Activated naive CD4-positive, alpha-beta T cell treated with anti-CD3 and anti-CD28 coated beads, Interleukin-2, amount 50 U/mL, for 16 hours (primary cell): ENCODE measurements around the gene CXCR5.

Source experiments
- DNase-seq: peaks from one replicate; pipeline ENCODE4 v3.0.0-alpha.2; 2020

CXCR5 gene

DNA sequence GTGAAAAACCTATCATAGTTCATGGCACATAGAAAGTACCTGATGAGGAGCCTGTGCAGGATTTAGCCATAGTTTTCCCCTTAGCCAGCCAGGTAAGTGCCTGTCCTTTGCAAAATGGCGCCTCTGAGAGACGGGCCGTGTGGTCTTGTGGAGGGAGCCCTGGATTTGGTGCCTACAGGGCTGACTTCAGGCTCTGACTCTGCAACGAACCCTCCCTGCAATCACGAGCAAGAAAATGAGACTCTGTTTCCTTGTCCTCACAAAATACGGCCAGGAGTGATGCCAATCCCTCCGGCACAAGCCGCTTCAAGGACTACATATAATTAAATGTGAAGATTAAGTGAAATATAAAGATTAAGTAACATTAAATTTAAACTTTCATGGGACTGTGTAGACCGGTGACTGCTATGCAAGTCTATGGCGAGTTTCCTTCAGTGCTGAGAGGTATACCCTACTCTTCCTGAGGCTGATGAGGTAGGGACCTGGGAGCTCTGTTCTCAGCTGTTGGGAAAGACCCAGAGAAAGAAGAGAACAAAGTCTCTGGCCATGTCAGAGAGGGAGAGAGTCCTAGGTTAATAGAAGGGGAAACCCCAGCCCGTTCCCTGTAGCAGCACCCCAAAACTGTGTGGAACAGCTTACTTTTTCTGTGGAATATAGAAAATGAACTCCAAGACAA, 6.1 kb upstream of the CXCR5 start:
- DNase-seq = no peak

DNA sequence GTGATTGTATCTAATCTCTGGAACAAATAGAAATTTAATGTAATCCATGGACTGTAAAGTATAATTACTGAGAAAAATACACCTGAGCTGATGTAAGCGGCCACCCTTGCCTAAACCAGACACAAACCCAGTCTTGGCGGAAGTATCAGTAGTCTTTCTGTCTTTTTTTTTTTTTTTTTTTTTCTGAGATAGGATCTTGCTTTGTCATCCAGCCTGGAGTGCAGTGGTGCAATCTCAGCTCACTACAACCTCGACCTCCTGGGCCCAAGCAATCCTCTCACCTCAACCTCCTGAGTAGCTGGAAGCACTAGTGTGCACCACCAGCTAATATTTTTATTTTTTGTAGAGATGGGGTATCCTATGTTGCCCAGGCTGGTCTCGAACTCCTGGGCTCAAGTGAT, 5.5 kb upstream of the CXCR5 start:
- no peak for DNase-seq

DNA sequence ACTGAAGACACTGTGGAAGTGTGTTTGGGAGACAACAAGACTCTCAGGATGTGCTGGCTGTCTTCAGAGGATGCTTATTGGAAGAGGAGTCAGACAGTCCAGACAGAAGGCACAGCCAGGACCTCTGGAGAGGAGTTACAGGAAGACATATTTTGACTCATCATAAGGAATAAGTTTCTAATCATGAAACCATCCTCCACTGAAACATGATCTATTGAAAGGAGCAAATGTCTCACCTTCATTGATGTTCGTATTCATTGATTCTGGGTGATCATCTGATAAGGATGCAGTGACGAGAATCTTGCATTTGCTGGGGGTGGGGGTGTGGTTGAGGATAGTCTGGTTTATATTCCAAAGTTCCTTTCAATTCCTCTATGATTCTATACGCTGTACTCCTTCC, 2.5 kb upstream of the CXCR5 start:
- DNase-seq = no peak

DNA sequence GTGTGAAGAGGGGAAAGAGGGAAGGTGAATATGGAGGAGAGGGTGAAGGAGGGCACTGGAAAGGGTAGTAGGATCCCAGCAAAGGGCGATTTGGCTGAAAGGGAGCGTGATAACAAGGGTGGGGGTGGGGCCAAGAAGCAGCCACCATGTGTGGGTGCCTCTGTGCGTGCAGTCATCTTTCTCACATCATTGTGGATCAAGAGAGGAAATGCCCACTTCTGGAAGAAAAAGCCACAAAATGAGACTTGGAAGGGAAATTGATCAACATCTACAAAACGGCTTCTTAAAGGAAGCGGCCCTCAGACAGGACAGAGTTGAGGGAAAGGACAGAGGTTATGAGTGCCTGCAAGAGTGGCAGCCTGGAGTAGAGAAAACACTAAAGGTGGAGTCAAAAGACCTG, 1.2 kb upstream of the CXCR5 start:
- DNase-seq = no peak

DNA sequence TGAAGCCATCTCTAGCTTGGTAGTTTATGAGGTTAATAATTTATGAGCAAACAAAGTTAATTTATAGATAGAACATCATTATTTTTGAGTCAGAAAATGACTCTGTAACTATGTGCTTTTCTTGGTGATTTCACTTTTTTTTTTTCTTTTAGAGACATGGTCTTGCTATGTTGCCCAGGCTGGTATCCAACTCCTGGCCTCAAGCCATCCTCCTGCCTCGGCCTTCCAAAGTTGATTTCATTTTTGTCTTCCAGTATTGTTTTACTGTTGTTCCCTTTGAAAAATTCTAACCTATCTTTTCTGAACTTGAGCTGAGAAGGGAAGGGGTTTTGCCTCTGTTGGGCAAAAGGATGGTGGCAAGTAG, 706 bp upstream of the CXCR5 start:
- no peak for DNase-seq

DNA sequence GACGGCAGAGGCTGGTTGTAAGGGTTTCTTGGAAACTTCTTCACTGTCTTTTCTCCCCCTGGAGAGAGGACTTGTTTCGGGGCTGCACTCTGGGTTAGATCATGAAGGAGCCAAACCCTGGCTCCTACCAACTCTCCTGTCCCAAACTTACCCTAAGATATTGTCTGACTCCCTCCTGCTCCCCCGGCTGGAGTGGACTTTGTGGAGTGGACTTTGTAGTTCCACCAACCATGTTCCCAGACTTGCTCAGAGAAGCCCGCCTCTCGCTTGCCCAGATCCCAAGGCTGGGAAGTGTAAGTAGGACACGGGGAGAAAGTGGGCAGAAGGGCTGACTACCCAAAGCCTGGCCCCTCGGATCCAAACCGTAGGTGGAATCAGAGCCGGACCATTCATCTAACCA, 1.2 kb downstream of the CXCR5 start:
- no peak for DNase-seq

DNA sequence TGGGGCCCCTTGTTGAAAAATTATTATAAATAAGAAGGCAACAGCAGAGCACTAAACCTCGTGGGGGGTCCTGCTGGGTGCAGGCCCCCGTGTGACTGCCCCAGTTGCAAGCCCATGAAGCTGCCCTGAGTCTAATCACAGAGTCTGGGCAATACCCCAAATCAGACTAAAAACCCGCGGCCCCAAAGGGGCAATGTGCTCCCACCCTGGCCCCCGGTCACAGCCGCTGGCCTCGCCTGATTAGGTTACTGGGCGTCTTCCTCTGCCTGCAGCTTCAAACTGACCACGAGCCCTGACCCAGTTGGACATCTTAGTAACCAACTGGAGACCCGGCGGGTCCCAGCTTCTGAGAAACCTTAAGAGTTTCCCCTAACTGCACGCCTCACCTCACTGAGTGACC, 1.6 kb downstream of the CXCR5 start:
- no peak for DNase-seq

DNA sequence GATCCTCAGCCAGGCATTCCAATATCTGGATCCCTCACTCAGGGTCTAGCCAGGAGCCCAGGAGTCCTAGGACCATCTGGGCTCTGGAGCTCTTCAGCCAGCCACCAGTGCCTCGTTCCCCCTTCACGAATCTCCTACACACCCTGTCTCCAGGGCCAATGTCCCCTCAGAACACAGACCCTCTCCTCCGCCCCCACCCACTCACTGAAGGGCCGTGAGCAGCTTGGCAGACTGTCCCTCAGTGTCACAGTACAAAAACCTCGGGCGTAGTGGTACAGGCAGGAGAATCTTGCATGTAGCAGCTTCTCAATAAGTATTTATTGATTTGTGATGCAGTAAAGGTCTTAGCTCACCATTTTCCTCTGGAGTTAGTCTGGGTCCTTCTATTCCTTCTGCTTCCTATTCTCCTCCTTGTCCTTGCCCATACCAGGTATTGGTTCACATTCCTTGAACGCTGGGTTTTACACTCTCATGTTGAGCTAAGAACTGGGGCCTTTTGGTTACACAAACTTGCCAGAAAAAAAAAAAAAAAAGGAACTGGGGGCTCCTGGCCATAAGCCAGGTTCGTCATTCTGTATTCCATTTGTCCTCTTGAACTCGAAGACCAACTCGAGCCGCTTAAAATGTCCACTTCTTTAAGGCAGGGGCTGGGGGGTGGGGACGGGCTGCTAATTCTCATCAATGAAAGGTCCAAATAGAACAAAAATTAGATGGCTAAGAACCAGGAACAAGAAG, 2.3 kb downstream of the CXCR5 start:
- DNase-seq = no peak

DNA sequence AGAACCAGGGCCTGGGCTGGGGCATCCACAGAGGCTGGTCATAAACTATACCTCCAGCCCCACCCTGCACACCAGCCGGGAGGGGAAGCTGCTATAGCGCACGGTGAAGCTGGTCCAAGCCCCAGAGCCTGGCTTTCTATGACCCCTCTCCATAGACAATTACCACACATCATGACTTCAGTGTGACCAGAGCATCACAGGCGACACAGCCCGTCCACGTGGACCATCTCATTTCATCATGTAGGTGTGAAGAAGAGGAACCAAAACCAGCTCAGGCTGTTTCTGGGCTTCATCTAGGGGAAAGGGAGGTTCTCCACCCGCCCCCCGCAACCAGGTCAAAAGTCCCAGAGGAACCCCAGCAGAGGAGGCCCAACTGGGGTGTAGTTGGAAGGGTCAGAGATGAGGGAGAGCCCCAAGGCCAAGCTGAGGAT, 3.0 kb downstream of the CXCR5 start:
- no peak for DNase-seq

DNA sequence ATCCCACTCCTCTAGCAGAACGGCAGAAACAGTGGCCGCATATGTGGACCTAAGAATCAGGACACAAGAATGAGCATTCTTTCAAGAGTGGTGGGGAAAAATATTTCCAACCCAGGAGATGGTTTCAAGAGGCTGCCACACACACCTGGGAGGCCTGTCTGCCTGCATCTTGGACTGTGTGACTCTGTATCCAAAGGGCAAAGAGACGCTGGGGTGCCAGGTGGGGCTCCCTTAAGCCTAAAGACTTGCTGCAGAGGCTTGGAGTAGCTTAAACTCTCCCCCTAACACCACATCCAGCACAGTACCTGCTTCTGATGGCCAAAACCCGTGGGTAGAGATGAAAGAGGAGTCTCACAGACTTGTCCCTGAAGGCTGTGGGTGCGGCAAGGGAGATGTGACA, 3.5 kb downstream of the CXCR5 start:
- no peak for DNase-seq

DNA sequence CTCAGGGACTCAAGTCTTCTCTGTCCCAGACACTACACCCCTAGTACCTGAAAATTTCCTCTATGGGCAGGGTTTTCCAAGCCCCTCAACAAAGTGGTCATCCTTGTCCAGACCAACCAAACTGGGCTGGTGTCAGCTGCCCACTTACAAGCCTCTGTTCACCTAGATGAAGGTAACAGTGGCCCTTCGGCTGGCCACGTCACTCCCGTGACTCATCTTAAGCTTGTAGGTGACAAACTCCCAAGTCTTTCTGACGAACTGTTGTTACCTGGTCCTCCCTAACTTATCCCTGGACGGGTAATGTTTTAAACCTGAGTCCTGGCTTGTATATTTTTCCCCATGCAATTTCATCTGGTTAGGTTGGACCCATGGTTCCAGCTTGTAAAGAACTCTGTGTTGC, 4.7 kb downstream of the CXCR5 start:
- DNase-seq = no peak

DNA sequence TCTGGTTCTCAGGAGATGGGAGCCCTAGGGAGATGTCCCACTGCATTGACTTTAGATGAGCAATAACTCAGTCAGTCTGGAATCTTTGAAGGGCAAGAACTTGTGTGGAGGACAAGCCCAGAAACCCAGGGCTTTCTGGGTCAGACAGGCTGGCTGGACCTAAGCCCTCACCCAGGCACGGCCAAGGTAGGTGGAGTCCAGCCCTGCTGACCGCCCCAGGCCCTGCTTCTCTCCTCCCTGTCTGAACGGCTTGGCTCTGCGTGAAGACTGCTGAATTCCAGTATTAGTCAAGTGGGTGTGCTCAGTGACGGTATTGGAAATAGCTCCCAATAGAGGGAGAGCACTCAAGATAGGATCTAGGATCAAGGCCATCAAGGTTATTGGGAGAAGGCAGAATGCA, 6.1 kb downstream of the CXCR5 start:
- no peak for DNase-seq

DNA sequence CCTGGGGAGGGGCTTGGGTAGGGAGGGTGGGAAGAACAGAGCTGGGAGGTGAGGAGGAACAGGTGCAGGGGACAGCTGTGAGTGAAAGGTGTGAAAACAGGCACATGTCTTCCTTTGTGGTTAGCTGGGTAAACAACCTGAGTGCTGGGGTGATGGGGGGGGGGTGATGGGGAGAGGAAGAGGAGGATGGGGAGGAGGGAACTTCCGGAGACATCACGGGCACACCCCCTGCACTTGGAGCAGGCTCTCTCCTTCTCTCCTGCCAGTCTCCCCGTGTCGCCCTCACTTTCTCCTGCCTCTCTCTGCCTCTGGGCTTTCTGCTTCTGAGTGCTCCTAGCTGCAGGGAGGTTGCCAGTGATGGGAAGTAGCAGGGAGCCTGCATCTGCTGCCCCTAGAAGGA, 8.8 kb downstream of the CXCR5 start:
- DNase-seq = no peak

DNA sequence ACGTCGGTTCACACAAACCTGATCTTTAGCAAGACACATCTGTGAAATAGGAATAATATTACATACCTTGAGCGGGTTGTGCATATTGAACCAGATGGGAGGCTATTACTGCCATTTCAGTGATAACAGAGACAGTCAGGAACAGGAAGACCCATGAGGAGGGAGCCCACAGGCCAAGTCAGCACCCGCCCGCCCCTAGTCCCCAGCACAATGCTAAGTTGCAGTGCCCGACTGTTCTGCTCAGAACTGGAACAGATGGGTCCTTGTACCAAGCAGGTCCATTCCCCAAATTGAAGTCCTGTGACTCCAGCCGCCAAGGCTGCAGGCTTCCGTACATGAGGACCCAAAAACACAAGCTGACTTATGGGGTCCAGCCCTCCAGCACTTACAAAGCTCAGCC, 9.3 kb downstream of the CXCR5 start:
- no peak for DNase-seq

DNA sequence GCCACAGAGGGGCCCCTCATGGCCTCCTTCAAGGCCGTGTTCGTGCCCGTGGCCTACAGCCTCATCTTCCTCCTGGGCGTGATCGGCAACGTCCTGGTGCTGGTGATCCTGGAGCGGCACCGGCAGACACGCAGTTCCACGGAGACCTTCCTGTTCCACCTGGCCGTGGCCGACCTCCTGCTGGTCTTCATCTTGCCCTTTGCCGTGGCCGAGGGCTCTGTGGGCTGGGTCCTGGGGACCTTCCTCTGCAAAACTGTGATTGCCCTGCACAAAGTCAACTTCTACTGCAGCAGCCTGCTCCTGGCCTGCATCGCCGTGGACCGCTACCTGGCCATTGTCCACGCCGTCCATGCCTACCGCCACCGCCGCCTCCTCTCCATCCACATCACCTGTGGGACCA, 10.0 kb downstream of the CXCR5 start:
- no peak for DNase-seq

DNA sequence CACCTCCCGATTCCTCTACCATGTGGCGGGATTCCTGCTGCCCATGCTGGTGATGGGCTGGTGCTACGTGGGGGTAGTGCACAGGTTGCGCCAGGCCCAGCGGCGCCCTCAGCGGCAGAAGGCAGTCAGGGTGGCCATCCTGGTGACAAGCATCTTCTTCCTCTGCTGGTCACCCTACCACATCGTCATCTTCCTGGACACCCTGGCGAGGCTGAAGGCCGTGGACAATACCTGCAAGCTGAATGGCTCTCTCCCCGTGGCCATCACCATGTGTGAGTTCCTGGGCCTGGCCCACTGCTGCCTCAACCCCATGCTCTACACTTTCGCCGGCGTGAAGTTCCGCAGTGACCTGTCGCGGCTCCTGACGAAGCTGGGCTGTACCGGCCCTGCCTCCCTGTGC, 10.5 kb downstream of the CXCR5 start:
- DNase-seq = no peak

DNA sequence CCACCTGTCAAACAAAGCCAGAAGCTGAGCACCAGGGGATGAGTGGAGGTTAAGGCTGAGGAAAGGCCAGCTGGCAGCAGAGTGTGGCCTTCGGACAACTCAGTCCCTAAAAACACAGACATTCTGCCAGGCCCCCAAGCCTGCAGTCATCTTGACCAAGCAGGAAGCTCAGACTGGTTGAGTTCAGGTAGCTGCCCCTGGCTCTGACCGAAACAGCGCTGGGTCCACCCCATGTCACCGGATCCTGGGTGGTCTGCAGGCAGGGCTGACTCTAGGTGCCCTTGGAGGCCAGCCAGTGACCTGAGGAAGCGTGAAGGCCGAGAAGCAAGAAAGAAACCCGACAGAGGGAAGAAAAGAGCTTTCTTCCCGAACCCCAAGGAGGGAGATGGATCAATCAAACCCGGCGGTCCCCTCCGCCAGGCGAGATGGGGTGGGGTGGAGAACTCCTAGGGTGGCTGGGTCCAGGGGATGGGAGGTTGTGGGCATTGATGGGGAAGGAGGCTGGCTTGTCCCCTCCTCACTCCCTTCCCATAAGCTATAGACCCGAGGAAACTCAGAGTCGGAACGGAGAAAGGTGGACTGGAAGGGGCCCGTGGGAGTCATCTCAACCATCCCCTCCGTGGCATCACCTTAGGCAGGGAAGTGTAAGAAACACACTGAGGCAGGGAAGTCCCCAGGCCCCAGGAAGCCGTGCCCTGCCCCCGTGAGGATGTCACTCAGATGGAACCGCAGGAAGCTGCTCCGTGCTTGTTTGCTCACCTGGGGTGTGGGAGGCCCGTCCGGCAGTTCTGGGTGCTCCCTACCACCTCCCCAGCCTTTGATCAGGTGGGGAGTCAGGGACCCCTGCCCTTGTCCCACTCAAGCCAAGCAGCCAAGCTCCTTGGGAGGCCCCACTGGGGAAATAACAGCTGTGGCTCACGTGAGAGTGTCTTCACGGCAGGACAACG, 11.7 kb downstream of the CXCR5 start:
- DNase-seq = peak; percentile 69

DNA sequence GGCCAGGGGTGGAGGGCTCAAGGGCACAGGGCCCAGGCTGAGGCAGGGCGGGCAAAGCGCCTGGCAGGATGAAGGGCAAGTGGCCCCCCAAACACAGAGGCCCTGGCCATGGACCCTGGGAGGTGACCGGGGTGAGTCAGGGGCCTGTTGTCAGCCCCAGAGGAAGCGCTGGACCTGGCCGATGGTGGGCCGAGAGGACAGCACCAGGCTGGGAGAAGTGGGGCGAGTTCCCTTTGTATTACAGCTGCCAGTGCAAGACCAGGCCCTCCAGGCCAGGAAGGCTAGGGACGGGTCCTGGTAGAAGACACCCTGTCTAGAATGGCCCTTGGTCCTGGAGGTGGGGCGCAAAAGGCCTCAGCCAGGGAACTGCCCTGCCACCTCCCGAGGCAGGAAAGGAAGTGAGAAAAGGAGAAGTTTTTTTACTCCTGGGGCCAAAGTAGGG, 12.8 kb downstream of the CXCR5 start:
- no peak for DNase-seq

DNA sequence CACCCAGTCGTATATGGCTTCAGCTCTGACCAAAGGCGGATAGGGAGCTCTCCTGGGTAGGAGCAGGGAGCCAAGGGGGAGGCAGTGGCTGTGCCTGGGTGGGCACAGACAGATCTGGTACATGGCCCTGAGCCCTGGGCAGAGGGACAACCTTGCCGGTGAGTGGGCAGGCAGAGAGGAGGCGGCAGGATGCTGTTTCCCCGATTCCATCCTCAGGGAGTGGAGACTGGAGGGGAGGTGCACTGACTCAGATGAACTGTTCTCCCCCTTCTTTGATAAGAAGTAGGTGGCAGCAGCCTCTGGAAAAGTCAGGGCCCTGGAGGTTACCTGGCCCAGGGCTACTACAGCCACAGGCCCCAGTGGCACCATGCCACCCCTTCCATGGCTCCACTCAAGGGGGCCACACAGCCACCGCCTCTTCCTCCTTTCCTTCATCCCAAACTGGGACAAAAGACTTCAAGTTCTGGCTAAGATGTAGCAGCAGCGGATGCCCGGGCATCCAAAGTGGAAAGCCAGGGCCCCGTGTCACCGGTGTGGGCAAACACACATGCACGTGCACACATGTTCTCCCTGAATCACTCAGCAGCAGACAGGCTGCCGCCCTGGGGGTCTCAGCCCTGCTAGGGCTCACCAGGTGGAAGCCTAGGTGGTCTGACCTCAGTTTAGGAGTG, 13.4 kb downstream of the CXCR5 start:
- no peak for DNase-seq

DNA sequence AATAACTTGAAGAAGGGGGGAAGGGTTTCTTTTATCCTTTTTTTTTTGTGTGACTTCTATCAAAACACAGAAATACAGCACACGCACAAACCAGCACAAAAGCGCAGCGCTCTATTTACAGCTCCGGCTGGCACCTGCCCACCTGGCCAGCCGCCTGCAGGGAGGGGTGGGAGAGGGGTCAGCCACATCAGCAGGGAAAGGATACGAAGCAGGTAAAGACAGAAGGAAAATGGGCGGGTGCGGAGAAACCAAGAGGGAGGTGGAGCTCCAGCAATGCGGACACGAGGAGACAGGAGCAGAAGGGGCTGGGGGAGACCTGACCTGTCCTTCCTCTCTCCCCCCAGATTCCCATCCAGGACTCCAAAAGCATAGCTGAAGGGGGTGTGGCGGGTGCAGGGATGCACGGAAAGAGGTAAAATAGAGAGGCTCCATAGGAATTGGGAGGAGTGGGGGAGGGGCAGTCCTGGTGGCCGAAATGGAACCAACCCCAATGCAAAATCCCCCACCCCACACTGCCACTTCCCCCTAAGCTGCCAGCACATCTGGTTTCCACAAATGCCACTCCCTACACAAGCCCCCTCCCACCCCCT, 14.1 kb downstream of the CXCR5 start:
- DNase-seq = no peak

DNA sequence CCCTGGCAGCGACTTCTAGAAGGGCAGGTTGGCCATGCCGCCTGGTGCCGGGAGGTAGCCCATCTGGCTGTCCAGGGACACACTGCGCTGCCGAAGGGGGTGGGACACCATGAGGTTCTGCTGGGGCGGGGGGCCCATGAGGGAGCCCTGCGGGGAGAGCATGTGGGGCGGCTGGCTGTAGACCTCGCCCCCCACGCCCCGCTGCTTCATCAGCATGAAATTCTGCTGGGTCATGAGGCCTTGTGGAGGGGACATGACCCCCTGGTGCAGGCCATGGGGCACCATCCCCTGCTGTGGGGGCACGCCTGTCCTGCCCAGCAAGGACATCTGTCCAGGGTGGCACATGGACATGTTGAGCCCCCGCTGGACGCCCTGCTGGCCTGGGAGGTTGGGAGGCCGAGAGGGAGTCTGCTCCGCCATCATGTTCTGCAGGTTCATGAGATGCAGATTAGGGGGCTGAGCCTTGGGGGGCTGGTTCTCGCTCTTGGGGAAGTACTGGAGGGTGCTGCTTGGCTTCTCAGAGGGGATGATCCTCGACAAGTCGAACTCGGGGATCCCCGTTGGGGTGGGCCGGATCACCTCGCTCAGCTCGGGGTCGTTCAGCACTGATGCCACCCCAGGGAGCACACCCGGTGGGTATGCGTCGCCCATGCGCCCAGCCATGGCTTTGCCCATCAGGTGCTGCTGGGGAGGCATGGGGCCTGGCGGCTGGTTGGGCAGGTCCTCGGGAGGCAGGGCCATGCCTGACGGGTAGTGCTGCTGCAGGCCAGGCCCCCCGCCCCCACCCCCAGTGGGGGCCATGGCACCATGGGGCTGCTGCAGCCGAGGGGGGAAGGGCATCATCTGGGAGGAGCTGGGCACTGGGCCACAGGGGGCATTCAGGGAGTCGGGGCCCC, 15.0 kb downstream of the CXCR5 start:
- DNase-seq = no peak

DNA sequence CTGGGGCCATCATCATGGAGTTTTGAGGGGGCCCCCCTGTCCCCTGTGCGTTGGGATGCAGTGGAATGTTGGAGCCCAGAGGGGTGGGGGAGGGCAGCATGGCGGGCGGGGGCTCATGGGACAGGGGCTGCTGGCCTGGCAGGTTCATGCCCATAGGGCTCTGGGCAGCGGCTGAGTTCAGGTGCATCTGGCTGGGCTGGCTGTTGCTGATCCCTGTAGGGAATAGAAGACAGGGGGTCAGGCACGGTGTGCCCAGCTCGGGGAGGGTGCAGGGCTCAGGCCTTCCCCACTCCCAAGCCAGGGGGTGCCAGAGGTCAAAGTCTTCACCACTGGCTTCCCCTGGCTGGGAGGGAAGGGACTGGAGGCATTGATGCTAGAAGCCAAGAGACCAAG, 15.6 kb downstream of the CXCR5 start:
- no peak for DNase-seq
